Measurements from ENCODE around the gene THSD8.

The THSD8 gene

DNA sequence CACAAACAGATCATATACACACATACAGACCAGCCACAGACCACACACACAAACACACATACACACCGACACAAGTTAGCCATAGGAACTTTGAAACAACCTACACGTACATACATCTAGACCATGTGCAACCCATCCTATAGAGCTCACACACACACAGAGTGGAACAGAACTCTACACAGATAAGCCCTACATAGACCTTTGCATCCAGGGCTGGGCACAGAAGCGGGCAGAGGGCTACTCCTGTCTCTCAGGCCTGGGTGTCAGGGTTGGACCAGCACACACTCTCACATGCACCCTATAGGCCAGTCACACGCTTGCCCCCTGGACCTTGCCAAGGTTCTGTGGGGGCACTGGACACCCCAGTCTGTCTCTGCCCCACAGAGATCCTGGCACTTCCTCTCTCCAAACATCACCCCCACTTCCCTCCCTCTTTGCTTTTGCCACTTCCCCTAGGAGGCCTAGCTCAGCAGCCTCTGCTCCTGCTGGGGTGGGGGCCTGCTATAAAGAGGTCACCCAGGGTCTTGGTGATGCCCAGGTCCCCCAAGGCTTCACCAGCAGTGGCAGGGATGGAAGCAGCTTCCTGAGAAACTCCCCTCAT is 16.3 kb upstream of the THSD8 start:
- Histone ChIP-seq H2AFZ (ENCODE audit: low read length) (peak overlapping the region; percentile 47), H3K27me3 (ENCODE audit: control insufficient read depth in 3 of 3, insufficient read depth in 3 of 3, low read depth in 1 of 3, low read length in 3 of 3) (peaks cover 0 to 2% (median 0%) of the 10 kb centered on the region in 3 experiments), H4K8ac (ENCODE audit: low read depth, low read length) (no peak overlapping the region), H3K36me3 (replicated peaks in 1 of 2; ENCODE audit: control insufficient read depth in 2 of 2, insufficient read depth in 2 of 2, low read length in 2 of 2) (no peaks in the 10 kb centered on the region), H3K9me3 (replicated peaks in 1 of 2; ENCODE audit: control insufficient read depth in 2 of 2, insufficient read depth in 1 of 2, low read depth in 1 of 2, low read length in 2 of 2) (no peaks in the 10 kb centered on the region), H3K9ac (ENCODE audit: low read depth, low read length, poor library complexity) (peak overlapping the region; percentile 24), H3K79me1 (ENCODE audit: low read depth, low read length) (no peaks in the 10 kb centered on the region), H3K4ac (ENCODE audit: low read length) (no peak overlapping the region), H3K23ac (ENCODE audit: low read depth, low read length, poor library complexity) (no peak overlapping the region), H2BK12ac (ENCODE audit: low read length) (no peak overlapping the region), H3K14ac (ENCODE audit: low read length) (no peak overlapping the region), H3K18ac (ENCODE audit: low read length) (peak overlapping the region; percentile 22), H4K91ac (ENCODE audit: low read depth, low read length, poor library complexity) (no peak overlapping the region), H2BK5ac (ENCODE audit: low read length) (no peak overlapping the region), H2BK15ac (ENCODE audit: low read length) (no peak overlapping the region), H3K4me2 (ENCODE audit: insufficient read depth, low read length, poor library complexity, severe bottlenecking) (no peak overlapping the region), H2BK120ac (ENCODE audit: low read depth, low read length) (no peak overlapping the region), H2AK5ac (ENCODE audit: low read depth, low read length) (peak overlapping the region; percentile 81), H3K4me1 (ENCODE audit: control insufficient read depth in 2 of 2, insufficient read depth in 1 of 2, low read depth in 1 of 2, low read length in 2 of 2) (peaks cover 23 to 56% of the 10 kb centered on the region in 2 donors), H3K4me3 (ENCODE audit: low read length in 2 of 2) (no peak overlapping the region), H3K27ac (replicated peaks; ENCODE audit: low read length) (no peak overlapping the region)
- DNase-seq (ENCODE audit: low spot score): no peak
- no CpG with 5 or more reads among the region's 4 CpGs for WGBS, 2 donors (ENCODE audit: extremely low coverage in 2 of 2, insufficient read length in 2 of 2, insufficient replicate concordance in 1 of 2)

DNA sequence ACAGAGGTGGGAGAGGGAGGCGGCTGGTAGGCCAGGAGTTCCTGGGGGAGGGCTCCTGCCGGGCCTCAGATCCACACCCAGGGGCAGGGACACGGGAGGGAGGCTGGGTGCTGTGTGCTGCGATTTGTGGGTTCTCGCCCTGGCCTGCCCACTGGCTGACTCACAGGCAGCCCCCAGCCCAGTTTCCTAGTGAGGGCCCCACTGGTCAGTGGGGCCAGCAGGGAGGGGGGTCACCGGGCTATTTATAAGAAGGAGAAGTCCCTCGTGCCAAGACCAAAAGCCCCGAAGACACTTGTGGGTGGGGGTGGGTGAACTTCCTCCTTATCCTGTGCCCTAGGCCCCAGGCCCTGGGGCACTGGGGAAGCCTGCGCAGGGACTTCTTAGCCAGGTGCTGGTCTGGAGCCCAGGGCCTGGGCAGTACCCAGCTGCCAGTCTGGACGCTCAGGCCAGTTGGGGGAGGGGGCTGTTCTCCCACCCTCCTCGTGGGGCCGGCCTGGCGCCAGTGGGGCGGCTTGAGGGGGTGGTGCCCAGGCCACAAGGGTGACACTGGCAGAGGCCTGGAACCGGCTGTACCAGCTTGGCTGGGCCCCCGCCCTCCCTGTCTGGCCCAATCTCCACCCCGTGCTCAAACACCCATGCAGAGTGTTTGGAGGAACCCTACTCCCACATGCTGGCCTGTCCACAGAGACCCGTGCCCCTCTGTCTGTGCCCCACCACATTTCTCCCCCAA is 15.6 kb upstream of the THSD8 start:
- Histone ChIP-seq H4K91ac (ENCODE audit: low read depth, low read length, poor library complexity) (no peak overlapping the region), H2BK5ac (ENCODE audit: low read length) (no peak overlapping the region), H3K27ac (replicated peaks; ENCODE audit: low read length) (no peak overlapping the region), H3K4me2 (ENCODE audit: insufficient read depth, low read length, poor library complexity, severe bottlenecking) (no peak overlapping the region), H2BK15ac (ENCODE audit: low read length) (peak overlapping the region; percentile 24), H3K79me1 (ENCODE audit: low read depth, low read length) (peaks cover 2% of the 10 kb centered on the region), H2AK5ac (ENCODE audit: low read depth, low read length) (peak overlapping the region; percentile 81), H3K36me3 (replicated peaks in 1 of 2; ENCODE audit: control insufficient read depth in 2 of 2, insufficient read depth in 2 of 2, low read length in 2 of 2) (no peaks in the 10 kb centered on the region), H3K23ac (ENCODE audit: low read depth, low read length, poor library complexity) (no peak overlapping the region), H3K9me3 (replicated peaks in 1 of 2; ENCODE audit: control insufficient read depth in 2 of 2, insufficient read depth in 1 of 2, low read depth in 1 of 2, low read length in 2 of 2) (no peaks in the 10 kb centered on the region), H4K8ac (ENCODE audit: low read depth, low read length) (no peak overlapping the region), H3K4ac (ENCODE audit: low read length) (no peak overlapping the region), H3K4me3 (ENCODE audit: low read length in 2 of 2) (no peak overlapping the region), H3K4me1 (ENCODE audit: control insufficient read depth in 2 of 2, insufficient read depth in 1 of 2, low read depth in 1 of 2, low read length in 2 of 2) (peaks cover 29 to 61% of the 10 kb centered on the region in 2 donors), H3K27me3 (ENCODE audit: control insufficient read depth in 3 of 3, insufficient read depth in 3 of 3, low read depth in 1 of 3, low read length in 3 of 3) (peaks cover 0 to 8% (median 0%) of the 10 kb centered on the region in 3 experiments), H3K18ac (ENCODE audit: low read length) (peak overlapping the region; percentile 74), H3K14ac (ENCODE audit: low read length) (no peak overlapping the region), H2BK120ac (ENCODE audit: low read depth, low read length) (no peak overlapping the region), H2BK12ac (ENCODE audit: low read length) (no peak overlapping the region), H2AFZ (ENCODE audit: low read length) (peak overlapping the region; percentile 47), H3K9ac (ENCODE audit: low read depth, low read length, poor library complexity) (peak overlapping the region; percentile 24)
- no CpG with 5 or more reads among the region's 18 CpGs for WGBS, 2 donors (ENCODE audit: extremely low coverage in 2 of 2, insufficient read length in 2 of 2, insufficient replicate concordance in 1 of 2)
- no peak for DNase-seq (ENCODE audit: low spot score)

DNA sequence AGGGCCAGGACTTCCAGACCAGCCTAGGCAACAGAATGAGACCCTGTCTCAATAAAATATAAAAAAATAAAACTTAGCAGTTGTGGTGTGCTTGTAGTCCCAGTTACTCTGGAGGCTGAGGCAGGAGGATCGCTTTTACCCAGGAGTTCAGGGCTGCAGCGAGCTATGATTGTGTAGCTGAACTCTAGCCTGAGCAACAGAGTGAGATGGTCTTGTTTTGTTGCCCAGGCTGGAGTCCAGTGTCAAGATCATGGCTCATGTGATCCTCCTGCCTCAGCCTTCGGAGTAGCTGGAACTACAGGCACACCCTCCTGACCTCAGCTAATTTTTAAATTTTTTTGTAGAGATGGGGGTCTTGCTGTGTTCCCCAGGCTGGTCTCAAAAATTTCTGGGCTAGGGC is 14.9 kb upstream of the THSD8 start:
- Histone ChIP-seq H2AFZ (ENCODE audit: low read length) (no peak overlapping the region), H3K18ac (ENCODE audit: low read length) (no peak overlapping the region), H3K27ac (replicated peaks; ENCODE audit: low read length) (no peak overlapping the region), H3K4me2 (ENCODE audit: insufficient read depth, low read length, poor library complexity, severe bottlenecking) (no peak overlapping the region), H3K4me3 (ENCODE audit: low read length in 2 of 2) (no peak overlapping the region), H3K23ac (ENCODE audit: low read depth, low read length, poor library complexity) (no peak overlapping the region), H3K4ac (ENCODE audit: low read length) (no peak overlapping the region), H2BK5ac (ENCODE audit: low read length) (no peak overlapping the region), H4K91ac (ENCODE audit: low read depth, low read length, poor library complexity) (no peak overlapping the region), H3K14ac (ENCODE audit: low read length) (no peak overlapping the region), H2BK120ac (ENCODE audit: low read depth, low read length) (no peak overlapping the region), H2BK12ac (ENCODE audit: low read length) (no peak overlapping the region), H2BK15ac (ENCODE audit: low read length) (no peak overlapping the region), H3K79me1 (ENCODE audit: low read depth, low read length) (peaks cover 2% of the 10 kb centered on the region), H3K27me3 (ENCODE audit: control insufficient read depth in 3 of 3, insufficient read depth in 3 of 3, low read depth in 1 of 3, low read length in 3 of 3) (peaks cover 0 to 14% (median 0%) of the 10 kb centered on the region in 3 experiments), H3K4me1 (ENCODE audit: control insufficient read depth in 2 of 2, insufficient read depth in 1 of 2, low read depth in 1 of 2, low read length in 2 of 2) (peaks cover 29 to 64% of the 10 kb centered on the region in 2 donors), H3K9me3 (replicated peaks in 1 of 2; ENCODE audit: control insufficient read depth in 2 of 2, insufficient read depth in 1 of 2, low read depth in 1 of 2, low read length in 2 of 2) (no peaks in the 10 kb centered on the region), H4K8ac (ENCODE audit: low read depth, low read length) (no peak overlapping the region), H3K36me3 (replicated peaks in 1 of 2; ENCODE audit: control insufficient read depth in 2 of 2, insufficient read depth in 2 of 2, low read length in 2 of 2) (no peaks in the 10 kb centered on the region), H3K9ac (ENCODE audit: low read depth, low read length, poor library complexity) (no peak overlapping the region), H2AK5ac (ENCODE audit: low read depth, low read length) (no peak overlapping the region)
- DNase-seq (ENCODE audit: low spot score): no peak
- no CpG with 5 or more reads among the region's 3 CpGs for WGBS, 2 donors (ENCODE audit: extremely low coverage in 2 of 2, insufficient read length in 2 of 2, insufficient replicate concordance in 1 of 2)

DNA sequence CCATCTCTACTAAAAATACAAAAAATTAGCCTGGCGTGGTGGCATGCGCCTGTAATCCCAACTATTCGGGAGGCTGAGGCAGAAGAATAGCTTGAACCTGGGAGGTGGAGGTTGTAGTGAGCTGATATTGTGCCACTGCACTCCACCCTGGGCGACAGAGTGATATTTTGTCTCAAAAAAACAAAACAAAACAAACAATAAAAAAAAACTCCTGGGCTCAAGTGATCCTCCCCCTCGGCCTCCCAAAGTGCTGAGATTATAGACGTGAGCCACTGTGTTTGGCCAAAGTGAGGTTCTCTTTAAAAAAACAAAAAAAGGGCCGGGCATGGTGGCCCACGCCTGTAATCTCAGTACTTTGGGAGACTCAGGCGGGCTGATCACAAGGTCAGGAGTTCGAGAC is 14.4 kb upstream of the THSD8 start:
- Histone ChIP-seq H3K9ac (ENCODE audit: low read depth, low read length, poor library complexity) (no peak overlapping the region), H4K91ac (ENCODE audit: low read depth, low read length, poor library complexity) (no peak overlapping the region), H2AK5ac (ENCODE audit: low read depth, low read length) (no peak overlapping the region), H3K9me3 (replicated peaks in 1 of 2; ENCODE audit: control insufficient read depth in 2 of 2, insufficient read depth in 1 of 2, low read depth in 1 of 2, low read length in 2 of 2) (no peaks in the 10 kb centered on the region), H3K4me3 (ENCODE audit: low read length in 2 of 2) (no peak overlapping the region), H2BK12ac (ENCODE audit: low read length) (no peak overlapping the region), H3K27ac (replicated peaks; ENCODE audit: low read length) (no peak overlapping the region), H3K4me1 (ENCODE audit: control insufficient read depth in 2 of 2, insufficient read depth in 1 of 2, low read depth in 1 of 2, low read length in 2 of 2) (peaks cover 25 to 59% of the 10 kb centered on the region in 2 donors), H3K36me3 (replicated peaks in 1 of 2; ENCODE audit: control insufficient read depth in 2 of 2, insufficient read depth in 2 of 2, low read length in 2 of 2) (no peaks in the 10 kb centered on the region), H2BK15ac (ENCODE audit: low read length) (no peak overlapping the region), H3K4me2 (ENCODE audit: insufficient read depth, low read length, poor library complexity, severe bottlenecking) (no peak overlapping the region), H2AFZ (ENCODE audit: low read length) (no peak overlapping the region), H3K27me3 (ENCODE audit: control insufficient read depth in 3 of 3, insufficient read depth in 3 of 3, low read depth in 1 of 3, low read length in 3 of 3) (peaks cover 0 to 20% (median 3%) of the 10 kb centered on the region in 3 experiments), H3K18ac (ENCODE audit: low read length) (no peak overlapping the region), H3K4ac (ENCODE audit: low read length) (no peak overlapping the region), H3K79me1 (ENCODE audit: low read depth, low read length) (peaks cover 2% of the 10 kb centered on the region), H3K23ac (ENCODE audit: low read depth, low read length, poor library complexity) (no peak overlapping the region), H2BK120ac (ENCODE audit: low read depth, low read length) (no peak overlapping the region), H4K8ac (ENCODE audit: low read depth, low read length) (no peak overlapping the region), H2BK5ac (ENCODE audit: low read length) (no peak overlapping the region), H3K14ac (ENCODE audit: low read length) (no peak overlapping the region)
- no CpG with 5 or more reads among the region's 10 CpGs for WGBS, 2 donors (ENCODE audit: extremely low coverage in 2 of 2, insufficient read length in 2 of 2, insufficient replicate concordance in 1 of 2)
- no peak for DNase-seq (ENCODE audit: low spot score)

Measured in neuronal stem cell (in vitro differentiated cells).